AG09309 (cell line): ENCODE data around the gene ME1.

Experiments used
- DNase-seq: peaks from one replicate; pipeline ENCODE4 v3.0.0-alpha.2; 2010; ENCODE audit warnings: low read depth
- H3K4me3 ChIP-seq: 2 replicates; pipeline ENCODE4 v1.5.1; 2011; ENCODE audit warnings: mild to moderate bottlenecking, low read depth, low read length, moderate library complexity; ENCODE audit not compliant: control insufficient read depth
- TF ChIP-seq, protein P1 (sequence below): IDR thresholded peaks from 2 replicates; pipeline ENCODE4 v1.5.1; 2011; ENCODE audit warnings: mild to moderate bottlenecking, low read depth, low read length, inconsistent platforms; ENCODE audit not compliant: insufficient read depth, control insufficient read depth; ENCODE audit errors: missing control alignments

The ME1 gene

DNA sequence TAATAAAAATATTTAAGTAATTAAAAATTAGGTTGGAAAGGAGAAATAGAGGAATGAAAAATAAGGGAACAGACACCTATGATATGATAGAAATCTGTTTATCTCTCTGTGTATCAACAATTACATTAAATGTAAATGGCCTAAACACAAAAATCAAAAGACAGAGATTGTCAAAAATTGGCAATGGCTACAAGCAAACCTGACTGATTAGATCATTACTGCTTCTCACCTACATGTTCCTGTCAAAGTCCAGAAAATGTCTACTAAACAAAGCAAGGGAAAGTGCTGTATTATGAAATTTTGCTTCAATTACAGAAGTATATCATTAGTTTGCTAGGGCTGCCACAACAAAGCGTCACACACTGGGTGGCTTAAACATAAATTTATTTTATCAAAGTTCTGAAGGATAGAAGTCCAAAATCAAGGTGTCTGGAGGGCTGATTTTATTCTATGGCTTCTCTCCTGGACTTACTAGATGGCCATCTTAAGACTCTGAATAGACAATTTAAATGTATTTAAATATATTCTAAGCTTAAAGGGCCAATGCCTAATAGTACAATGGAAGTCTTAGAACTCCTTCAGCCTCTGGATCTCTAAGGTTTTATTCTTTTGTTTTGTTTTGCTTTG lies 6.3 kb downstream of the ME1 start:
- TF ChIP-seq, protein P1, sequence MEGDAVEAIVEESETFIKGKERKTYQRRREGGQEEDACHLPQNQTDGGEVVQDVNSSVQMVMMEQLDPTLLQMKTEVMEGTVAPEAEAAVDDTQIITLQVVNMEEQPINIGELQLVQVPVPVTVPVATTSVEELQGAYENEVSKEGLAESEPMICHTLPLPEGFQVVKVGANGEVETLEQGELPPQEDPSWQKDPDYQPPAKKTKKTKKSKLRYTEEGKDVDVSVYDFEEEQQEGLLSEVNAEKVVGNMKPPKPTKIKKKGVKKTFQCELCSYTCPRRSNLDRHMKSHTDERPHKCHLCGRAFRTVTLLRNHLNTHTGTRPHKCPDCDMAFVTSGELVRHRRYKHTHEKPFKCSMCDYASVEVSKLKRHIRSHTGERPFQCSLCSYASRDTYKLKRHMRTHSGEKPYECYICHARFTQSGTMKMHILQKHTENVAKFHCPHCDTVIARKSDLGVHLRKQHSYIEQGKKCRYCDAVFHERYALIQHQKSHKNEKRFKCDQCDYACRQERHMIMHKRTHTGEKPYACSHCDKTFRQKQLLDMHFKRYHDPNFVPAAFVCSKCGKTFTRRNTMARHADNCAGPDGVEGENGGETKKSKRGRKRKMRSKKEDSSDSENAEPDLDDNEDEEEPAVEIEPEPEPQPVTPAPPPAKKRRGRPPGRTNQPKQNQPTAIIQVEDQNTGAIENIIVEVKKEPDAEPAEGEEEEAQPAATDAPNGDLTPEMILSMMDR: no peak
- no peak for DNase-seq

DNA sequence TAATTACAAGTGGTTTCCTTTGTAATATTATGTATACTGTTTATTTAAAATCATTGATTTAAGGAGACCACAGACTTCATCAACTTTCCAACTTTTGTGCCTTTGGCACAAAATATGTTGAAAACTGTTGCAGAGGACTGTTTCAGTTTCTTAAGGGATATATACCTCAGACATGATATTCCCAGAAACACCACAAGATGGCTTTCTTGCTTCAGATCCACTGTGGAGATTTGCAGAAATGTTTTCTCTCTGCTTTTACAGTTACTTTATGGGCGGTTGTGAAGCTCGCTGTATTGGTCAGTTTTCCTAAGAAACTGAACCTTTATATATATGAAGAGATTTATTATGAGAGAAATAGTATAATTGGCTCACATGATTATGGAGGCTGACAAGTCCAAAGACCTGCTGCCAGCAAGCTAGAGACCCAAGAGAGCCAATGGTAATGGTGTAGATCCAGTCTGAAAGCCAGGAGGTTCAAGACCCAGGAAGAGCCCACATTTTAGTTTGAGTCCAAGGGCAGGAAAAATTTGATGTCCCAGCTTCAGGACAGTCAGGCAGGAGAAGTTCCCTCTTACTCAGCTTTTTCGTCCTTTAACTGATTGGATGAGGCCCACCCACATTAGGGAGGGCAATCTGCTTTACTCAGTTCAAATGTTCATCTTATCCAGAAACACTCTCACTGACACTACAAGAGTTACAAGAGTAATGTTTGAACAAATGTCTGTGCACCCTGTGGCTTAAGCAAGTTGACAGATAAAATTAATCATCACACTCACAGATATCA lies 12.8 kb downstream of the ME1 start:
- no peak overlapping the region for H3K4me3 ChIP-seq
- TF ChIP-seq, protein P1: peak; percentile 67
- peak; percentile 37 for DNase-seq

More for the DNA sequence above, 6.3 kb downstream of the ME1 start:
- H3K4me3 ChIP-seq: no peak overlapping the region

DNA sequence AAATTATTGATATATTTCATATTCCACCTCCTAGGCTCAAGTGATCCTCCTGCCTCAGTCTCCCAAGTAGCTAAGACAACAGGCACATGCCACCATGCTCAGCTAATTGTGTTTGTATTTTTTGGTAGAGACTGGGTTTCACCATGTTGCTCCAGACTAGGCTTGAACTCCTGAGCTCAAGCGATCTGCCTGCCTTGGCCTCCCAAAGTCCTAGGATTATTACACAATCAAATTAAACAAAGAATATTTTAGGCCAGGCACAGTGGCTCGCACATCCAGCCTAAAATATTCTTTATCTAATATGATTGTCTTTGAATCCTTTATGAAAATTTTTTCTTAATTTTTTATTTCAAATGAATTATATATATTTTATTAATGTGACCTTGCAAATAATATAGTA lies 17.8 kb downstream of the ME1 start:
- TF ChIP-seq, protein P1: no peak
- DNase-seq: no peak
- no peak overlapping the region for H3K4me3 ChIP-seq

DNA sequence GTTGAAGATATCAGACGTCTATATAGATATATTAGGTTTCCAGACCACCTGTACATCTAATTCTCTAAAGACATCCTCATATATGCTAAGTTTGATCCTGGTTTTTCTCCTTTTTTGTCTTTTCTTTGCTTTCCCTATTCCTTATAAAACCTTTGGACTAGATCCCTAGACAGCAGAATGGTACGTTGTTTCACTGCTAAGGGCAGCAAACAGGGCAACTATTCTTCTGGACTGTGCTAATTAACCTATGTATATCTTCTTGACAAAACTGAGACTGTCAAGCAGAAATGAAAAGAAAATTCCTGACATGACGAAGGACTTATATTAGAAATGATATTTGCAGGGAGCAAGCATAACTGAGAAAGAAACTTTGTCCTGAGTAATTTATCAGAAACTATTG lies 19.1 kb downstream of the ME1 start:
- H3K4me3 ChIP-seq: no peak overlapping the region
- TF ChIP-seq, protein P1: no peak
- no peak for DNase-seq

DNA sequence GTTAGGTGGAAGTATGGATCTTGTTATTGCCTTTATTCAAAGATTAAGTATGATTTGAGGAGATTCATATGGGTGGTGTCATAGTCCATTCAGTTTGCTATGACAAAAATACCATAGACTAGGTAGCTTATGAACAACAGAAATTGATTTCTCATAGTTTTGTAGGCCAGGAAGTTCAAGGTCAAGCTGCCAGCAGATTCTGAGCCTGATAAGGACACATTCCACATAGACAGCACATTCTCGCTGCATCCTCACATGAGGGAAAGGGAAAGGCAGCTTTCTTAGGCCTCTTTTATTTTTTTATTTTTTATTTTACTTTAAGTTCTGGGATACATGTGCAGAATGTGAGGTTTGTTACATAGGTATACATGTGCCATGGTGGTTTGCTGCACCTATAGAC lies 27.7 kb downstream of the ME1 start:
- TF ChIP-seq, protein P1: no peak
- no peak for DNase-seq
- no peak overlapping the region for H3K4me3 ChIP-seq

DNA sequence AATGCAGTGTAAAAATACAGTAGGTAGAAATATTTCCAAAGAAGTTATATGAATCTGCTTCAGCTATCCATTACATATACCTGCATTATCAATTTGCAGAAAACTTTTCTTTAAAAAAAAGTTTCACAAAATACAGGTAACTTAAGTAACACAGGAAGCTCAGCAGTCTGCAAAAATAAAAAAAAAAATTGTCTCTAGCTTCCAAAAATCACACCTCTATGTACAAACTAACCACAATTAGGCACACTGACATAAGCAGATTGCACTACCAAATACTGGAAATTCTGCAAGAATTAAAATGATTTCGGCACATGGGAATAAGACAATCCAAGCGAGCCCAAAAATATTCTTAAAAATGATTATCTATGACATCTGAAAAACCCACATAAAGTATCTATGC lies 41.2 kb downstream of the ME1 start:
- no peak for DNase-seq
- TF ChIP-seq, protein P1: no peak
- no peak overlapping the region for H3K4me3 ChIP-seq
